Caco-2 (cell line): ENCODE measurements around the gene MRPS6. TPM values are rescaled to one million over a fixed set of nuclear protein-coding genes. Genes with fewer than 3 reads are reported as not detected.

ENCODE experiments used
- BruUV-seq: library from RNA; stranded (reverse); fragments of 400-500 nt; replicated peaks from 2 replicates; lab custom pipeline; 2021; lab: Mats Ljungman, UMichigan
- CTCF ChIA-PET: fragments of 300-600 bp; sonication (Branson Sonifier 250); formaldehyde crosslinking; loops from one replicate; lab custom pipeline; 2022; ENCODE audit warnings: antibody characterized with exemption; lab: Charles Lee
- POLR2A ChIA-PET: fragments of 300-600 bp; sonication (Branson Sonifier 250); formaldehyde crosslinking; loops from one replicate; lab custom pipeline; 2022; ENCODE audit warnings: antibody characterized with exemption; lab: Charles Lee
- DNase-seq, 2 experiments: peaks; one replicate each; pipeline versions ENCODE4 v3.0.0 to v3.0.0-alpha.2; 2020 to 2022
- H3K27me3 ChIP-seq: replicated peaks from 2 replicates; pipeline ENCODE4 v1.6.0; 2011; ENCODE audit warnings: low read length; ENCODE audit not compliant: control insufficient read depth, insufficient read depth
- H3K36me3 ChIP-seq: 2 replicates; pipeline ENCODE4 v1.5.1; 2011; ENCODE audit warnings: low read length; ENCODE audit not compliant: control insufficient read depth, insufficient read depth
- H3K4me1 ChIP-seq: fragments of 250-450 bp; sonication (Bioruptor Pico); 2 replicates; pipeline ENCODE4 v1.5.1; 2020; ENCODE audit warnings: mild to moderate bottlenecking
- H3K4me3 ChIP-seq: 2 replicates; pipeline ENCODE4 v1.5.1; 2011; ENCODE audit warnings: low read depth, mild to moderate bottlenecking, control low read depth, low read length
- H3K9me3 ChIP-seq: fragments of 250-450 bp; sonication (Bioruptor Pico); 2 replicates; pipeline ENCODE4 v1.5.1; 2020; ENCODE audit warnings: mild to moderate bottlenecking, moderate library complexity
- H3K27ac Mint-ChIP-seq: one replicate; pipeline ENCODE4 v1.8.0; 2022; ENCODE audit warnings: mixed read lengths; ENCODE audit not compliant: unreplicated experiment
- H3K27me3 Mint-ChIP-seq: one replicate; pipeline ENCODE4 v1.8.0; 2022; ENCODE audit warnings: mixed read lengths; ENCODE audit not compliant: insufficient read depth, unreplicated experiment
- H3K36me3 Mint-ChIP-seq: one replicate; pipeline ENCODE4 v1.8.0; 2022; ENCODE audit warnings: mild to moderate bottlenecking, mixed read lengths; ENCODE audit not compliant: insufficient read depth, unreplicated experiment
- H3K4me1 Mint-ChIP-seq: one replicate; pipeline ENCODE4 v1.8.0; 2022; ENCODE audit warnings: low read depth, mixed read lengths; ENCODE audit not compliant: unreplicated experiment
- H3K4me3 Mint-ChIP-seq: one replicate; pipeline ENCODE4 v1.8.0; 2022; ENCODE audit warnings: mild to moderate bottlenecking, moderate library complexity, mixed read lengths; ENCODE audit not compliant: unreplicated experiment
- H3K9me3 Mint-ChIP-seq: one replicate; pipeline ENCODE4 v1.8.0; 2022; ENCODE audit warnings: mixed read lengths; ENCODE audit not compliant: unreplicated experiment
- intact Hi-C: fragments of 100-400 bp; cut with micrococcal nuclease; formaldehyde crosslinking; loops from one replicate; pipeline ENCODE4 v1.10.0; 2022; ENCODE audit not compliant: unreplicated experiment
- total RNA-seq: library from RNA; stranded (reverse); gene quantifications from 2 replicates; pipeline ENCODE4 v1.2.3, GENCODE V29; 2022
- TF ChIP-seq, protein P1 (sequence below), 2 experiments: fragments of 200-600 bp in 1 of 2; IDR thresholded peaks; 1 replicate in 1 of 2; 2 replicates in 1 of 2; pipeline versions ENCODE4 v1.5.1 to v1.8.0; 2011 to 2022; ENCODE audit warnings: antibody characterized with exemption in 1 of 2, control low read depth in 1 of 2, inconsistent platforms in 1 of 2, low read depth in 1 of 2, low read length in 1 of 2, mild to moderate bottlenecking in 1 of 2, moderate library complexity in 1 of 2; ENCODE audit not compliant: insufficient read depth in 1 of 2, severe bottlenecking in 1 of 2, unreplicated experiment in 1 of 2

MRPS6 gene
- total RNA-seq, 1 experiment from 2014 or later = 104 TPM

DNA sequence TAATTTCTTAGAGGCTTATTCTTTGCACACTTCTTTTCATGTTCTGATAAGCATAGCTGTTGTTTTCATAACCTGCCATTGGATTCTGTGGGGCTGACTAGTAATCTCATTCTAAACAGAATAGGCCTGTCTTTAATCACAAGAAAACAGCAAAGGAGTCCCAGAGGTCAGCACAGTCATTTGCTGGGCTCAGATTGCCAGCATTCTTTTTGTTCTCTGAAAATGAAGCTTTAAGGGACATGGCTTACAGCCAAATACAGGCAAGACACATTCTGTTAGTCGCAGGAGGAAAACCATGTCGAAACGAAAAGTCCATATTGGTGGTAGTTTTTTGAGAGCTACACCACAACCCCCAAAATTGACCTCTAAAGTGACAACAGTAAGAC lies 75.0 kb downstream of the MRPS6 start:
- peaks cover 71% of the 10 kb centered on the region for H3K36me3 Mint-ChIP-seq
- CTCF ChIA-PET = no interaction called here
- intact Hi-C loops = no loop called here
- Histone ChIP-seq H3K36me3 (no peaks in the 10 kb centered on the region; the same call in 1 of the 2 replicates), H3K4me1 (peaks cover 23% of the 10 kb centered on the region), H3K4me3 (no peak overlapping the region), H3K27me3 (no peaks in the 10 kb centered on the region), H3K9me3 (peaks cover 20% of the 10 kb centered on the region; the same call in 1 of the 2 replicates)
- no peak overlapping the region for H3K4me3 Mint-ChIP-seq
- peaks cover 27% of the 10 kb centered on the region for H3K9me3 Mint-ChIP-seq
- H3K27ac Mint-ChIP-seq = peak overlapping the region; percentile 79
- peak in 1 of 2 experiments; percentile 23 for DNase-seq
- peaks cover 16% of the 10 kb centered on the region for H3K4me1 Mint-ChIP-seq
- TF ChIP-seq, protein P1, sequence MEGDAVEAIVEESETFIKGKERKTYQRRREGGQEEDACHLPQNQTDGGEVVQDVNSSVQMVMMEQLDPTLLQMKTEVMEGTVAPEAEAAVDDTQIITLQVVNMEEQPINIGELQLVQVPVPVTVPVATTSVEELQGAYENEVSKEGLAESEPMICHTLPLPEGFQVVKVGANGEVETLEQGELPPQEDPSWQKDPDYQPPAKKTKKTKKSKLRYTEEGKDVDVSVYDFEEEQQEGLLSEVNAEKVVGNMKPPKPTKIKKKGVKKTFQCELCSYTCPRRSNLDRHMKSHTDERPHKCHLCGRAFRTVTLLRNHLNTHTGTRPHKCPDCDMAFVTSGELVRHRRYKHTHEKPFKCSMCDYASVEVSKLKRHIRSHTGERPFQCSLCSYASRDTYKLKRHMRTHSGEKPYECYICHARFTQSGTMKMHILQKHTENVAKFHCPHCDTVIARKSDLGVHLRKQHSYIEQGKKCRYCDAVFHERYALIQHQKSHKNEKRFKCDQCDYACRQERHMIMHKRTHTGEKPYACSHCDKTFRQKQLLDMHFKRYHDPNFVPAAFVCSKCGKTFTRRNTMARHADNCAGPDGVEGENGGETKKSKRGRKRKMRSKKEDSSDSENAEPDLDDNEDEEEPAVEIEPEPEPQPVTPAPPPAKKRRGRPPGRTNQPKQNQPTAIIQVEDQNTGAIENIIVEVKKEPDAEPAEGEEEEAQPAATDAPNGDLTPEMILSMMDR (IDR thresholded peaks at IDR 0.05; ENCODE audit: insufficient read depth in 1 of 2, low read depth in 1 of 2, low read length in 1 of 2, severe bottlenecking in 1 of 2, unreplicated experiment in 1 of 2) = no peak
- POLR2A ChIA-PET = no interaction called here
- H3K27me3 Mint-ChIP-seq = no peaks in the 10 kb centered on the region
- no TSS peak for BruUV-seq

DNA sequence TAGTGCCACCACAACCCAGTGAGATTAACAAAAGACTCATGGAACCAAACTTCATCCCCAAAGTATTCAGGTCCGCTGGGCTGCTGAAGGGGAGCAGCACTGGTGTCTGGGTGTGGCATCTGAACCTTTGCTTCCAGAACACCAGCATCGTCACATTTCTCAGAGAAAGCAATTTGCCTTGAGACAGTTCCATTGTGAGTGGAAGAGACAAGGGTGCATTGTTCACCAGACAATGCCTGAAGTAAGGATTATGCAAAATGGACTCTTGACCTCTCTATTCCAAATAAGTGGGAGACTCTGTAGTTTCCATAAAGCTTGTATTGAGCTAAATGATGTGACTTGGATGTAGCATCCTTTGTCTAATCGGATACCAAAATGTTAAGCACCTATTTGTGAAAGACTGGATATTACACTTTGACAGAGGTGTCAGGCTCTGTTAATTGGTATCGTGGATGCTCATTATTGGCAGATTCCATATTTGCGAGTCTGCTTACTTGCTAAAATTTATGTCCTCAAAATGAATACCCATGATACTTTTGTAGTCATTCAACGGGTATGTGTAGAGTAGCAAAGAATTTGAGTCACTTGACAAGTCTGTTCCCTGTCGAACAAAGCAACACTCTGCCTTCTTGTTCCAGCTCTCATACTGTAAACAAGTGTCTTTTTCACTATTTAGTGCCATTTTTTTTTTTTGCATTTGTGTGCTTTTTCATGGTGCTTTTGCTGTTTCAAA lies 75.6 kb downstream of the MRPS6 start:
- POLR2A ChIA-PET = no interaction called here
- no peak for DNase-seq
- peaks cover 23% of the 10 kb centered on the region for H3K4me1 ChIP-seq
- H3K36me3 ChIP-seq = no peaks in the 10 kb centered on the region; the same call in 1 of the 2 replicates
- peak overlapping the region; percentile 79 for H3K27ac Mint-ChIP-seq
- peaks cover 16% of the 10 kb centered on the region for H3K4me1 Mint-ChIP-seq
- no peak overlapping the region for H3K4me3 ChIP-seq
- no peak overlapping the region for H3K4me3 Mint-ChIP-seq
- H3K9me3 ChIP-seq = peaks cover 19% of the 10 kb centered on the region; the same call in 1 of the 2 replicates
- peaks cover 65% of the 10 kb centered on the region for H3K36me3 Mint-ChIP-seq
- H3K27me3 ChIP-seq = no peaks in the 10 kb centered on the region
- peaks cover 27% of the 10 kb centered on the region for H3K9me3 Mint-ChIP-seq
- H3K27me3 Mint-ChIP-seq = no peaks in the 10 kb centered on the region
- intact Hi-C loops = no loop called here
- TF ChIP-seq, protein P1 (IDR thresholded peaks at IDR 0.05; ENCODE audit: insufficient read depth in 1 of 2, low read depth in 1 of 2, low read length in 1 of 2, severe bottlenecking in 1 of 2, unreplicated experiment in 1 of 2) = no peak
- CTCF ChIA-PET = no interaction called here
- no TSS peak for BruUV-seq

DNA sequence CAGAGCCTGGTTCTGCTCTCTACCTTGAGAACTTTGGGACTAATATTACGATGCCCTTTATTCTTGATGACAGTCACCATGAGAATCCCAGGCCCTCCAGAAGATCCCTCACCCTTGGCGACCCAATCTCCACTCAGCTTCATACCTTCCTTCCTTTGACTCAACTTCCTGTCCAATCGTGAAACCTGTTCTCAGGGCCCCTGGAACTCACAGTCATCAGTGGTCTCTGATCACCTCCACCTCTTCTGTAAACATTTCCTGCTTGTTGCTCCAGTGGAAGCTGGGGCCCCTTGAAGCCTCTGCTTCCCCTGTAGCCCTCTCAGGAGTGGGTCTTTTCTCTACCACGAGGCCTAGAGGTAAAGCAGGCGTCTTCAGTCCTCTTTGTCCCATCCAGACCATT lies 79.1 kb downstream of the MRPS6 start:
- Histone ChIP-seq H3K36me3 (no peaks in the 10 kb centered on the region; the same call in 1 of the 2 replicates), H3K27me3 (no peaks in the 10 kb centered on the region), H3K9me3 (no peaks in the 10 kb centered on the region), H3K4me3 (no peak overlapping the region), H3K4me1 (peaks cover 22% of the 10 kb centered on the region)
- no TSS peak for BruUV-seq
- ChIA-PET POLR2A (no interaction called here), CTCF (no interaction called here)
- Mint-ChIP-seq H3K4me3 (no peak overlapping the region), H3K9me3 (peaks cover 21% of the 10 kb centered on the region), H3K27ac (no peak overlapping the region), H3K36me3 (peaks cover 36% of the 10 kb centered on the region), H3K4me1 (peaks cover 11% of the 10 kb centered on the region), H3K27me3 (no peaks in the 10 kb centered on the region)
- TF ChIP-seq, protein P1 (IDR thresholded peaks at IDR 0.05; ENCODE audit: insufficient read depth in 1 of 2, low read depth in 1 of 2, low read length in 1 of 2, severe bottlenecking in 1 of 2, unreplicated experiment in 1 of 2) = no peak
- intact Hi-C loops = no loop called here
- no peak for DNase-seq
